GM23338 (cell line): Measurements from ENCODE around the gene BRI3BP.

ENCODE experiments used
- POLR2AphosphoS5 ChIP-seq: IDR thresholded peaks from 2 replicates; pipeline ENCODE4 v1.6.1; 2016; ENCODE audit warnings: antibody characterized with exemption, low read depth
- TF ChIP-seq, protein P1 (sequence below): IDR thresholded peaks from one replicate; pipeline ENCODE4 v1.6.1; 2018; ENCODE audit warnings: antibody characterized with exemption; ENCODE audit not compliant: unreplicated experiment
- TF ChIP-seq, protein P2 (sequence below), 2 experiments: fragments of 200-600 bp in 1 of 2; sonication (generic) in 1 of 2; conservative IDR thresholded peaks; 2 replicates each; pipeline versions ENCODE4 v1.5.1 to v1.6.1; 2016 to 2017; ENCODE audit warnings: antibody characterized with exemption in 2 of 2, low read depth in 2 of 2, mild to moderate bottlenecking in 2 of 2, moderate library complexity in 1 of 2
- TF ChIP-seq, protein P3 (sequence below): IDR thresholded peaks from 2 replicates; pipeline ENCODE4 v1.6.1; 2016; ENCODE audit warnings: antibody characterized with exemption

DNA sequence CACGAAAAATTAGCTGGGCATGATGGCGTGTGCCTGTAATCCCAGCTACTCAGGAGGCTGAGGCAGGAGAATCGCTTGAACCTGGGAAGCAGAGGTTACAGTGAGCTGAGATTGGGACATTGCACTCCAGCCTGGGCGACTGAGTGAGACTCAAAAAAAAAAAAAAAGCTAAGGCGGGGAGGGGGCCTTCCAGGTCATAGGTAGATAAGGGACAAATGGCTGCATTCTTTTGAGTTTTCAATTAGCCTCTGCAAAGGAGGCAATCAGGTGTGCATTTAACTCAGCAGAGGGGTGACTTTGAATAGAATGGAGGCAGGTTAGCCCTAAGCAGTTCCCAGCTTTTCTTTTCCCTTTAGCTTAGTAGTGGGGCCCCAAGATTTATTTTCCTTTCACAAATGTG lies 71.0 kb downstream of the BRI3BP start:
- TF ChIP-seq POLR2AphosphoS5 = no peak
- TF ChIP-seq, protein P1, sequence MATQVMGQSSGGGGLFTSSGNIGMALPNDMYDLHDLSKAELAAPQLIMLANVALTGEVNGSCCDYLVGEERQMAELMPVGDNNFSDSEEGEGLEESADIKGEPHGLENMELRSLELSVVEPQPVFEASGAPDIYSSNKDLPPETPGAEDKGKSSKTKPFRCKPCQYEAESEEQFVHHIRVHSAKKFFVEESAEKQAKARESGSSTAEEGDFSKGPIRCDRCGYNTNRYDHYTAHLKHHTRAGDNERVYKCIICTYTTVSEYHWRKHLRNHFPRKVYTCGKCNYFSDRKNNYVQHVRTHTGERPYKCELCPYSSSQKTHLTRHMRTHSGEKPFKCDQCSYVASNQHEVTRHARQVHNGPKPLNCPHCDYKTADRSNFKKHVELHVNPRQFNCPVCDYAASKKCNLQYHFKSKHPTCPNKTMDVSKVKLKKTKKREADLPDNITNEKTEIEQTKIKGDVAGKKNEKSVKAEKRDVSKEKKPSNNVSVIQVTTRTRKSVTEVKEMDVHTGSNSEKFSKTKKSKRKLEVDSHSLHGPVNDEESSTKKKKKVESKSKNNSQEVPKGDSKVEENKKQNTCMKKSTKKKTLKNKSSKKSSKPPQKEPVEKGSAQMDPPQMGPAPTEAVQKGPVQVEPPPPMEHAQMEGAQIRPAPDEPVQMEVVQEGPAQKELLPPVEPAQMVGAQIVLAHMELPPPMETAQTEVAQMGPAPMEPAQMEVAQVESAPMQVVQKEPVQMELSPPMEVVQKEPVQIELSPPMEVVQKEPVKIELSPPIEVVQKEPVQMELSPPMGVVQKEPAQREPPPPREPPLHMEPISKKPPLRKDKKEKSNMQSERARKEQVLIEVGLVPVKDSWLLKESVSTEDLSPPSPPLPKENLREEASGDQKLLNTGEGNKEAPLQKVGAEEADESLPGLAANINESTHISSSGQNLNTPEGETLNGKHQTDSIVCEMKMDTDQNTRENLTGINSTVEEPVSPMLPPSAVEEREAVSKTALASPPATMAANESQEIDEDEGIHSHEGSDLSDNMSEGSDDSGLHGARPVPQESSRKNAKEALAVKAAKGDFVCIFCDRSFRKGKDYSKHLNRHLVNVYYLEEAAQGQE = no peak
- TF ChIP-seq, protein P2, sequence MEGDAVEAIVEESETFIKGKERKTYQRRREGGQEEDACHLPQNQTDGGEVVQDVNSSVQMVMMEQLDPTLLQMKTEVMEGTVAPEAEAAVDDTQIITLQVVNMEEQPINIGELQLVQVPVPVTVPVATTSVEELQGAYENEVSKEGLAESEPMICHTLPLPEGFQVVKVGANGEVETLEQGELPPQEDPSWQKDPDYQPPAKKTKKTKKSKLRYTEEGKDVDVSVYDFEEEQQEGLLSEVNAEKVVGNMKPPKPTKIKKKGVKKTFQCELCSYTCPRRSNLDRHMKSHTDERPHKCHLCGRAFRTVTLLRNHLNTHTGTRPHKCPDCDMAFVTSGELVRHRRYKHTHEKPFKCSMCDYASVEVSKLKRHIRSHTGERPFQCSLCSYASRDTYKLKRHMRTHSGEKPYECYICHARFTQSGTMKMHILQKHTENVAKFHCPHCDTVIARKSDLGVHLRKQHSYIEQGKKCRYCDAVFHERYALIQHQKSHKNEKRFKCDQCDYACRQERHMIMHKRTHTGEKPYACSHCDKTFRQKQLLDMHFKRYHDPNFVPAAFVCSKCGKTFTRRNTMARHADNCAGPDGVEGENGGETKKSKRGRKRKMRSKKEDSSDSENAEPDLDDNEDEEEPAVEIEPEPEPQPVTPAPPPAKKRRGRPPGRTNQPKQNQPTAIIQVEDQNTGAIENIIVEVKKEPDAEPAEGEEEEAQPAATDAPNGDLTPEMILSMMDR (conservative IDR thresholded peaks at IDR 0.05; ENCODE audit: low read depth in 2 of 2) = no peak
- TF ChIP-seq, protein P3, sequence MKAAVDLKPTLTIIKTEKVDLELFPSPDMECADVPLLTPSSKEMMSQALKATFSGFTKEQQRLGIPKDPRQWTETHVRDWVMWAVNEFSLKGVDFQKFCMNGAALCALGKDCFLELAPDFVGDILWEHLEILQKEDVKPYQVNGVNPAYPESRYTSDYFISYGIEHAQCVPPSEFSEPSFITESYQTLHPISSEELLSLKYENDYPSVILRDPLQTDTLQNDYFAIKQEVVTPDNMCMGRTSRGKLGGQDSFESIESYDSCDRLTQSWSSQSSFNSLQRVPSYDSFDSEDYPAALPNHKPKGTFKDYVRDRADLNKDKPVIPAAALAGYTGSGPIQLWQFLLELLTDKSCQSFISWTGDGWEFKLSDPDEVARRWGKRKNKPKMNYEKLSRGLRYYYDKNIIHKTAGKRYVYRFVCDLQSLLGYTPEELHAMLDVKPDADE = no peak
